MCF 10A (cell line): ENCODE measurements around the gene CAND2. TPM values are rescaled to one million over a fixed set of nuclear protein-coding genes. Genes with fewer than 3 reads are reported as not detected.

Experiments
- BruUV-seq: library from RNA; stranded (reverse); fragments of 400-500 nt; replicated peaks from 2 replicates; lab custom pipeline; 2021; lab: Mats Ljungman, UMichigan
- CTCF ChIA-PET: fragments of 300-600 bp; sonication (Branson Sonifier 250); formaldehyde crosslinking; extraction: SDS; loops from one replicate; lab custom pipeline; 2021; ENCODE audit warnings: antibody characterized with exemption, inconsistent platforms; lab: Yijun Ruan, JAX
- POLR2A ChIA-PET: fragments of 300-600, 350-650 bp; sonication (Branson Sonifier 250); formaldehyde crosslinking; extraction: SDS; loops from one replicate; lab custom pipeline; 2020; ENCODE audit warnings: antibody characterized with exemption, inconsistent platforms; lab: Yijun Ruan, JAX
- DNase-seq: peaks from one replicate; pipeline ENCODE4 v3.0.0-alpha.2; 2018; ENCODE audit not compliant: unreplicated experiment
- H3K27ac Mint-ChIP-seq: one replicate; pipeline ENCODE4 v1.8.0; 2022; ENCODE audit warnings: mild to moderate bottlenecking, low read depth, mixed read lengths; ENCODE audit not compliant: unreplicated experiment
- H3K27me3 Mint-ChIP-seq: one replicate; pipeline ENCODE4 v1.8.0; 2022; ENCODE audit warnings: mixed read lengths; ENCODE audit not compliant: insufficient read depth, unreplicated experiment
- H3K36me3 Mint-ChIP-seq: one replicate; pipeline ENCODE4 v1.8.0; 2022; ENCODE audit warnings: mild to moderate bottlenecking, moderate library complexity, mixed read lengths; ENCODE audit not compliant: insufficient read depth, unreplicated experiment
- H3K4me1 Mint-ChIP-seq: one replicate; pipeline ENCODE4 v1.8.0; 2022; ENCODE audit warnings: mixed read lengths; ENCODE audit not compliant: insufficient read depth, unreplicated experiment
- H3K4me3 Mint-ChIP-seq: one replicate; pipeline ENCODE4 v1.8.0; 2022; ENCODE audit warnings: mild to moderate bottlenecking, moderate library complexity, mixed read lengths; ENCODE audit not compliant: unreplicated experiment
- H3K9me3 Mint-ChIP-seq: one replicate; pipeline ENCODE4 v1.8.0; 2022; ENCODE audit warnings: mixed read lengths; ENCODE audit not compliant: unreplicated experiment
- intact Hi-C: fragments of 100-400 bp; cut with micrococcal nuclease; formaldehyde crosslinking; loops from 2 replicates; pipeline ENCODE4 v1.14.1; 2022
- total RNA-seq: library from RNA; stranded (reverse); gene quantifications from 2 replicates; pipeline ENCODE4 v1.2.3, GENCODE V29; 2022
- TF ChIP-seq, protein P1 (sequence below): fragments of 200-600 bp; IDR thresholded peaks from one replicate; pipeline ENCODE4 v1.8.0; 2022; ENCODE audit warnings: antibody characterized with exemption, mild to moderate bottlenecking; ENCODE audit not compliant: unreplicated experiment

Gene CAND2
- total RNA-seq, 1 experiment from 2014 or later: not detected

DNA sequence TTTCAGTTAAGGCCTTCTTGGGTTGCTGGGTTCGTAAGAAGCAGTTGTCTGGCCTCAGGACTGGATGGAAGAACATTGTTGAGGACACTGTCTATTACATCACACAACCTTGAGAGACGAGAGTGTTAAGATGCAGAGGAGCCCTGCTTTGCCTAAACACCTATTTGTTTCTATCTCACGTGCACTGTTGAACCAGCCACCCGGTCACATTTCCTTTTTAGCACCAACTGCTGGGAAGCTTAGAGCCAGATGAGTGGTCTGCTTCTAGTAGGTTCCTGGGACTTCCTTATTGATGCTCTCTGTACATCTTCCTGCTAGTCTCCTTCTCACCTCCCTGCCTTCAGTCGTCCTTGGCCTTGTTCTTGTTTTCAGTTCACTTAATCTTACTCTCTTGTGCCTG is 22.3 kb downstream of the CAND2 start:
- intact Hi-C loops: no loop called here
- no peaks in the 10 kb centered on the region for H3K4me1 Mint-ChIP-seq
- ChIA-PET POLR2A (interaction anchor here (0.7 to 2.5 kb wide), 2 partner anchors 14 to 25 kb away, joined by 3 to 9 read pairs; no protein-coding TSS in a partner anchor), CTCF (interaction anchor here (0.6 to 1.5 kb wide), 4 partner anchors 8 to 95 kb away, joined by 3 to 4 read pairs (median 3); partner anchors contain the start of gene RPL32)
- no peak overlapping the region for H3K4me3 Mint-ChIP-seq
- H3K27ac Mint-ChIP-seq: no peak overlapping the region
- TF ChIP-seq, protein P1, sequence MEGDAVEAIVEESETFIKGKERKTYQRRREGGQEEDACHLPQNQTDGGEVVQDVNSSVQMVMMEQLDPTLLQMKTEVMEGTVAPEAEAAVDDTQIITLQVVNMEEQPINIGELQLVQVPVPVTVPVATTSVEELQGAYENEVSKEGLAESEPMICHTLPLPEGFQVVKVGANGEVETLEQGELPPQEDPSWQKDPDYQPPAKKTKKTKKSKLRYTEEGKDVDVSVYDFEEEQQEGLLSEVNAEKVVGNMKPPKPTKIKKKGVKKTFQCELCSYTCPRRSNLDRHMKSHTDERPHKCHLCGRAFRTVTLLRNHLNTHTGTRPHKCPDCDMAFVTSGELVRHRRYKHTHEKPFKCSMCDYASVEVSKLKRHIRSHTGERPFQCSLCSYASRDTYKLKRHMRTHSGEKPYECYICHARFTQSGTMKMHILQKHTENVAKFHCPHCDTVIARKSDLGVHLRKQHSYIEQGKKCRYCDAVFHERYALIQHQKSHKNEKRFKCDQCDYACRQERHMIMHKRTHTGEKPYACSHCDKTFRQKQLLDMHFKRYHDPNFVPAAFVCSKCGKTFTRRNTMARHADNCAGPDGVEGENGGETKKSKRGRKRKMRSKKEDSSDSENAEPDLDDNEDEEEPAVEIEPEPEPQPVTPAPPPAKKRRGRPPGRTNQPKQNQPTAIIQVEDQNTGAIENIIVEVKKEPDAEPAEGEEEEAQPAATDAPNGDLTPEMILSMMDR: no peak
- no TSS peak for BruUV-seq
- H3K9me3 Mint-ChIP-seq: no peaks in the 10 kb centered on the region
- H3K27me3 Mint-ChIP-seq: no peaks in the 10 kb centered on the region
- H3K36me3 Mint-ChIP-seq: no peaks in the 10 kb centered on the region
- DNase-seq: no peak

DNA sequence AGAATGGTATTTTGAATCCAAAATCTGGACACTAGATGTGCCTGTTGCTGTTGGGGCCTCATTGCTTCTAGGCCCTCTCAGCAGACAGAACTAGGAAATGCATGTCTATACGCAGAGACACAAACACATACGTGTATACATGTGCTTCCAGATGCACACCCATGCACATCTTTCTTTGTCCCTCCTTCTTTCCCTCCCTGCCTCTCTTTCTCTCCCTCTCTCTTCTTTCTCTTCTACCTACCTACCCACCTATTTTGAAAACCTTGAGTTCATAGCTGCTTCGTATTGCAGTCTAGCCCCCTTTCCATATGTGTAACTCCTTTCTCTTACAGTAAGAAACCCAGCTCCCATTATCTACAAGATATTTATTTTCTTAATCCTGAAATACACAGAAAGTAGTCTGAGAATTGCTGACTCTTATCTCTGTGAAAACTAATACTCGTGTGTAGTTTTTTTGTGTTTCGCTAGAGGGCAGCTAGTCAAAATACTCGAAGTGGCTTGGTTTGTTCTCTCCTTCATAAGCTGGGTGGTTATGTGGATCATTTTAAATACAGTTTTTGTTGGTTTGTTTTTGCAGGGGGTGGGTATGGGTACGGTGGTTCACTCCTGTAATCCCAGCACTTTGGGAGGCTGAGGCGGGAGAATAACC is 26.4 kb downstream of the CAND2 start:
- no peaks in the 10 kb centered on the region for H3K9me3 Mint-ChIP-seq
- no peak overlapping the region for H3K27ac Mint-ChIP-seq
- H3K27me3 Mint-ChIP-seq: no peaks in the 10 kb centered on the region
- CTCF ChIA-PET: interaction anchor here (0.6 to 1.5 kb wide), 14 partner anchors 9 to 263 kb away, joined by 3 to 6 read pairs (median 4); partner anchors contain the start of gene RPL32
- no TSS peak for BruUV-seq
- H3K4me1 Mint-ChIP-seq: no peaks in the 10 kb centered on the region
- intact Hi-C loops: no loop called here
- peak; percentile 33 for DNase-seq
- TF ChIP-seq, protein P1: peak; percentile 6
- no peak overlapping the region for H3K4me3 Mint-ChIP-seq
- no peaks in the 10 kb centered on the region for H3K36me3 Mint-ChIP-seq
- POLR2A ChIA-PET: interaction anchor here (0.7 to 0.8 kb wide), 3 partner anchors 12 to 89 kb away, joined by 3 to 4 read pairs (median 3); partner anchors contain the start of gene RPL32

DNA sequence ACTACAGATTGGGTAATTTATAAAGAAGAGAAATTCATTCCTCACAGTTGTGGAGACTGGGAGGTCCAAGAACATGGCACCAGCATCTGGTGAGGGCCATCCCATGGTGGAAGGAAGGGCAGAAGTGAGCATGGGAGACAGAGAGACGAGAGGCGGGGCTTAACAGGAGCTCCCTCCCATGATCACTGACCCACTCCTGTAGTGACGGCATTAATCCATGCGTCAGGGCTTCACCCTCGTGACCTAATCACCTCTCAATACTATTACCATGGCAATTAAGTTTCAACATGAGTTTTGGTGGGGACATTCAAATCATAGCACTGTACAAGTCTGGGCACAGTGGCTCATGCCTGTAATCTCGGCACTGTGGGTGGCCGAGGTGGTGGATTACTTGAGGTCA is 27.8 kb downstream of the CAND2 start:
- no peak overlapping the region for H3K27ac Mint-ChIP-seq
- intact Hi-C loops: no loop called here
- H3K4me3 Mint-ChIP-seq: no peak overlapping the region
- POLR2A ChIA-PET: no interaction called here
- H3K4me1 Mint-ChIP-seq: no peaks in the 10 kb centered on the region
- TF ChIP-seq, protein P1: no peak
- H3K36me3 Mint-ChIP-seq: no peaks in the 10 kb centered on the region
- H3K9me3 Mint-ChIP-seq: no peaks in the 10 kb centered on the region
- H3K27me3 Mint-ChIP-seq: no peaks in the 10 kb centered on the region
- DNase-seq: no peak
- CTCF ChIA-PET: interaction anchor here (0.6 kb wide), 3 partner anchors 107 to 512 kb away, joined by 3 read pairs; no protein-coding TSS in a partner anchor
- no TSS peak for BruUV-seq

DNA sequence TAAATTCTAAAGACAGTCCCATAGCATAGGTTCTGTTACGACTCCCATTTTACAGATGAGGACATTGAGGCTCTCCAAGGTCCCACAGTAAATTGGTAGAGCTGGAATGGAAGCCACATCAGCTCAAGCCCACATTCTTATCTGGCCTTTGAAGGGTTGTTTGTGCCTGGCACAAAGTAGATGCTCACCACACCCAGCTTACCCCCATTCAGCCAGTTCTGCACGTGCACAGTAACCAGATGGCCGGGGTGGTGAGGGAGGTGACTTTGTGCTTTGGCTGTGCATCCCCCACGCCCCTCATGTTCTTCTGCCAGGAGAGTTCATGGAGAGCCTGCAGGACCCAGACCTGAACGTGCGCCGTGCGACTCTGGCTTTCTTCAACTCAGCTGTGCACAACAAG is 28.7 kb downstream of the CAND2 start:
- Mint-ChIP-seq H3K36me3 (no peaks in the 10 kb centered on the region), H3K4me3 (no peak overlapping the region), H3K27me3 (no peaks in the 10 kb centered on the region), H3K9me3 (no peaks in the 10 kb centered on the region), H3K27ac (no peak overlapping the region), H3K4me1 (no peaks in the 10 kb centered on the region)
- intact Hi-C loops: no loop called here
- ChIA-PET CTCF (interaction anchor here (0.6 to 3.1 kb wide), 4 partner anchors 16 to 932 kb away, joined by 3 to 15 read pairs (median 4); partner anchors contain the start of gene RPL32), POLR2A (no interaction called here)
- BruUV-seq: no TSS peak
- no peak for DNase-seq
- TF ChIP-seq, protein P1: no peak
